ENCODE measurements around the gene SNX24.
A peak's percentile ranks its signal among the peaks of the same experiment; 100 is the strongest.
"Not testable (repeated sequence)": the region's sequence is repeated elsewhere in the genome, so short reads cannot be mapped to it uniquely, and the experiment has no call there.

SNX24 gene

DNA sequence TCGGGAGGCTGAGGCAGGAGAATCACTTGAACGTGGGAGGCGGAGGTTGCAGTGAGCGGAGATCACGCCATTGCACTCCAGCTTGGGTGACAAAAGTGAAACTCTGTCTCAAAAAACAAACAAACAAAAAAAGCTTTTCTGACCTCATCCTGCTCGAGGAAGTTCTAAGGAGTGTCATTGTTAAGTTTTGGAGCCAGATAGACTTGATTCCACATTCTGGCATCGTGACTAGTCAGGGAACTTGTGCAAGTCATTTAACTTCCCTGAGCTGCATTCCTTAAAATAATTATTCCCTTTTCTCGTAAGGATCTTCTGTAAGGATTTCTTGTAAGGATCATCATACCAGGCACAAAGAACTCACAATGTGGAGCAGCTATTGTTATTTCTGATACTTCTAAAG lies 26.2 kb downstream of the SNX24 start:
- peak; percentile 19 to 60 (median 40) for DNase-seq

DNA sequence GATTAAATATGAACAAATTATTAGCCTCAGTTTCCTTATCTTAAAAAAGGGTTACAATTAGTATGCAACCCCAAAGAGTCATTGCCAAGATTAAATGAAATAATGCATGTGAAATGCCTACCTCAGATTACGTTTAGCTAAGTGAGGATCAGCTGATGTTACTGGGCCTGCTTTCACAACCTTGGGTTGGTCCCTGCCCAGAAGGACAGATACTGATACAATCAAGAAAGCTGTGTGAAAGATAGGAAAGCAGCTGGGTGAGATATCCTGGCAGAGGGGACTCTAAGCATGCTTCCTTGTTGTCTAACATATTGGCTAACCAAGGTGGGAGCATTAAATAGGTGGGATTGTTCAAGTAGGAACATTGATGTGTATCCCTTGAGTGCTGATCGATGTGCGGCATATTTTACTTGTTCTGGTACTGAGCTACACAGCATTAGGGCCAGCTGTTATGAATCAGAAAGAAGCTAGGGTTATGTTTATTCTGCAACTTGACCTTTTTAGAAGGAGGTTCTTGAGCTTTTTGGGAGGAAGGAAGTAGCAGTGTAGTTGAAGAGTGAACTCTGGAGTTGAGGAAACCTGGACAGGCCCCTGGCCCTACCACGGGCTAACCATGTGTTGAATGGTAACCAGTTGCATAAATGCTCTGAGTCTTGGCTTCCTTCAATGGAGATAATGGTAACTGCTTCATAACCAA lies 28.9 kb downstream of the SNX24 start:
- peak in 3 of 4 experiments; percentile 33 to 41 (median 39) for DNase-seq

DNA sequence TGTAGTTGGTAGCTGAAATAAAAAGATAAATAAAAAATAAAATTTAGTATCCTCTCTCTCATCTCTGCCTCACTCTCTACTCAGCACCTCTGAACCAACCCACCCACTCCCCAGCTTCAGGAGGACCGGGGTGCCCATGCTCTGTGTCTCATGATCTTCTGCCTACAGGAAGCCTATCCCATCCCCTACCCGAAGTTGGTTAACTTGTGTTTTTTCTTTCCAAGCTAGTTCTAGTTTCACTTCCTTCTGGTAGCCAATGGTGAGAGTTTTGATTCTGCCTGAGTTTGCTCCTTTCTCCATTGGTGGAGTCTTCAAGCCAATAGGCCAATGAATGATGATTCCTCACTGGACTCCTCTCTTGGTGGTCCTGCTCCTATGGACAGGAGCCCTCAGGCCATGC lies 32.1 kb downstream of the SNX24 start:
- peak; percentile 33 to 79 (median 72) for DNase-seq

DNA sequence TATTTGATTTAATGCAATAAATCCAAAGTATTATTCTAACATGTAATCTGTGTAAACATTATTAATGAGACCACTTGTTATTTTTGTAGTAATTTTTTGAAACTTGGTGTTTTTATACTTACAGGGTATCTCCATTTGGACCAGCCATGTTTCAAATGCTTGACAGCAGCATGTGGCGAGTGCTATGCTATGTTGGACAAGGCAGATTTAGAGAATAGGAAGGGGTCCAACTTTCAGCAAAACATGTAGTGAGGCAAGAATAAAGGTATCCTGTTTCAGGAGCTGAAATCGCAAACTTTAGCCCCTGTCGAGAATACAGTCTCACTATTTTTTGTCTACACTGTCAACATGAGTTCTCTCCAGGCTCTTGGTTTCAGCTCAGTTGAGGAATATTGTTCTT lies 33.7 kb downstream of the SNX24 start:
- no peak for DNase-seq

DNA sequence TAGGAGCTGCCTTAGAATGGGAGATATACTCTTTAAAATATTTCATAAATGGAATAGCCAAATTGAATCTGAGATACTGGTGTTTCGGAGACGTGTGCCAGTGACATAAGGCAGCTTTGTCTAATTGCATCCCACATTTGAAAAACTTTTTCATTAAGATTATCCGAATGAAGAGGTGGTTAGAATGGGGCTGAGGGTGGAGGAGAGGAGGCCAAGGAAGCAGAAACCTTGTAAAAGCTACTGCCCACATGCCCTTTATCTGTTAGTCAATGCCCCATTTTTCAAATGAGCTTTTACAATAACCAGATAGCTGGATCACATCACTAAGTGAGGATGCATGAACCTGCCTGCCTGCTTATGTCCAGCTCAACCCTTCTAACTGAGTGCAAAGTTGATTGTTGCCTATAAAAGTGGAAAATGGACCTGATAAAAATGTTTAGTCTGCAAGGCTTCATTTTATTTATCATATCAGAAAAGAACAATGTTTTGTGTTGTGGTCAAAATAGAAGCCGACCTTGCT lies 34.8 kb downstream of the SNX24 start:
- DNase-seq: no peak

DNA sequence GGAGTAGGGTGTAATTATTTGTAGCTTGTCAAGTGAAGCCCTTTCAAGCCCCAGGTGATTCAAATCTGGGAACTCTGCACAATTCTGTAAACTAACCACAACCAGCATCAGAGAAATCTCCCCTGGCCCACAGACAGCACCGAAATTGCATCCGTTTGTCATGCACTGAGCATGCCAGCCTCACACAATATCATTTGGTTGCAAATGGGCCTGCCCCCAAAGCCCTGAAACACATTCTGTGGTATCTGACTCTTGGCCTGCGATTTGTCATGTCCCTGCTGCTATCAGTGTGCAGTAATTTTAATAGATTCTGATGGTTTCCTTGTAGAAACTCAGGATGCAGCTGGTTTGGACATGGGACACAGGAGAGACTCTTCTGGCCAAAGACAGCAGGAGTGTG lies 35.3 kb downstream of the SNX24 start:
- DNase-seq: no peak

DNA sequence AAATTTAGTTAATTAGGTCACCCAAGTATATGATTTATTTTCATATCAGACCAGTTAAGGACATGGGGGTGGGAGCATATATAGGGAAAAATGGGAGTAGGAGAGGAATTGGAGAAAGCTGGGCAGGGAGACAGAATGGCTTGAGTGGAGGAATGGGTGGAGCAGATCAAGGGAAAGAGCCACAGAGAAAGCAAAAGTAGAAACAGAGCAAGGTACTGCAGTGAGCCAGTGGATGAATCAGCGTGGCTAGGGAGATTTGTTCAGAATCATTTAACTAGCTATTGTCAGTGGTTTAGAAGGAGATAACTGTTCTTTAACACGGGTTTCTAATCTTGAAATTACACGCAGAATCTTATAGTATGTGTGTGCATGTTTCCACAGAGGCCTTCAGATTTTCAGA lies 37.4 kb downstream of the SNX24 start:
- no peak for DNase-seq

DNA sequence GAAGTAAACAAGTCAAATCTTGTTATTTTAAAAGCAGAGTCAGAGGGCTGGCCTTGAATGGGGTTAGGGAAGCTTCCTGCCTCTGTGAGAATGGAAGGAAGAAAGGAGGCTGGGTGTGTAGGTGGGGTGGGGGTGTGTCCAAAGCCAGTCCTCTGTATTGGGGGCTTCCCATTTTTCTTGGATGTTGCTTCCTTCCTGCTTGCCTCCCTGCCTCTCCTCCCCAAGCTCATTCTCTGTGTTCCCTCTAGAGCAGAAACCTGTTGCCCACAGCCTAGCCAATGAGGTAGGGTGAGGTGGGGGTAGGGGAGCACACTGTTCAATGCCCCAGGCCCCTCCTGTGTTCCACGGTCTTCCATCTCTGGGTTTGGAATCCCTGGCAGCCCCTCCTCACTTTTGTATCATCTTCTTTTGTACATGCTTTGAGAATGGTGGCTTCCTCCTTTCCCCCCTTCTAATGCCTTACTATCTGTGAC lies 39.7 kb downstream of the SNX24 start:
- DNase-seq: peak in 2 of 4 experiments; percentile 16 to 19

DNA sequence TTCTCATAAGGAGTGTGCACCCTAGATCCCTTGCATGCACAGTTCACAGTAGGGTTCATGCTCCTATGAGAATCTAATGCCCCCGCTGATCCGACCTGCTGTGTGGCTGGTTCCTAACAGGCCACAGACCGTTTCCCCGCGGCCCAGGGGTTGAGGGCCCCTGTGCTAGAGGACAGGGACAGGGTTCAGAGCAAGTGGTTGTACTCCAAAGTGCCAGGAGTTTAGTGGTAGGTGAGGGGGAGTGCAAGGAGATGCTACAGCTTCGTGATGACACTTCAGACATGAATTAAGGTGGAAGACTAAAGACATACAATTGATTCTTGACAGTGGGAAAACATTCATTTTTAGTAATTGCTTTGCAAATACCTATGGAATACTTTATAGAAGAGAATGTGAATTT lies 40.5 kb downstream of the SNX24 start:
- no peak for DNase-seq

DNA sequence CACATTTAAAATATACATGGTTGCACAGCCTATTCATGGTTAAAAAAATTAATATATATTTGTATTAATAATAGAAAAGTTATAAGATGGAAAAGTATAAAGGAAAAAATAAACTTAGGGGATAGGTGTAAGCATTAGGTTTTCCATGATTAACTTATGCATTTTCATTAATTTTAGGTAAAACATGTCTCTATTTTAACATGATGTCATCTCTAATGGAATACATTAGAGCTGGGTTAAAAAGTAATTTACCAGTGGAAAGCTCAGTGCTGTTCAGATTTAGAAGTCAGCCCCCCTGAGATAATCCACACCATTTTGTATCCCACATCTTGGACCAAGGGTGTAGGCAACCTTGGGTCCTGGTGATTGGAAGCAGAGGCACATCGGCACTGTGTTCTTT lies 49.7 kb downstream of the SNX24 start:
- DNase-seq: no peak

DNA sequence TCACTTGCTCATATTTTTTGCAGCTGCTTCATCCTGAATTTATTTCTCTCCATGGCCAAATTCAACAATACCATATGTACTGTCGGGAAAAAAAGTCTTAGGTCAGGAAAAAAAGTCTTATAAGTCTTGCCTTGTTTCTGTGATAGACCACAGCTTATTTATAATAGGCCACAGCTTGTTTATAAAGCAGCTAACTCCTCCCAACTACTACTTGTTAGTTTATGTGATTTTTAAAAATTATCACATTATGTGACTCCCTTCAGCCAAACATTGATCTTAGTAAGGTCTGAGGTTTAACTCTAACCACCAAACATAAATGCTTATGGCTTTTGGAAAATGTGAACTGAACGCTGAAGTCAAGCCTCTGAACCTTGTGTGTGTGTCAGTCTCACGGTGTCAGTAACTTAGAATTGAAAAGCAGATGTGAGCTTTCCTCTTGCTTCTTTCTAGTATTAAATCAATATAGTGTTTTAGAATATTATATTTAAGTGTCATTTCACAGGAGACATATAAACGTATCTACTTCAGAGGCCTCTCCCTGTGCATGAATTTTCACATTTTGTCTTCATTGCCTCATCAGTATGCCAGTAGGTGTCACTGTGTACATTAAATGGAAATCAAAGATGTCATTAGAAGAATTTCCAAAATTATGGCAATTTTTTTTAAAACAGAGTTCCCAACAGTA lies 51.3 kb downstream of the SNX24 start:
- peak in 2 of 4 experiments; percentile 11 to 45 for DNase-seq

DNA sequence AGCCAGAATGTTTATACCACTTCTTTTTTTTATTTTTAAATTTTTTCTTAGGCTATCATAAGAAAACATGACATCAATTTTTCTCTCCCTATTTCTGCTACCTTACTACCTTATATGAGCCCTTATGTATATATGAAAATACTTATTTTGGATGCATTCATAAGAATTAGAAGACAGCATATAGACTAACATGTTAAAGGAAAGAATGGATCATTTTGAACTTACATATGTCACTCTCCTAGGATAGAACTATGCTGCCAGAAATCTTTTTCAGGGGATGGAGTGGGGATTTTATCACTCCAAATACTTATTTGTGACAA lies 51.8 kb downstream of the SNX24 start:
- DNase-seq: no peak

DNA sequence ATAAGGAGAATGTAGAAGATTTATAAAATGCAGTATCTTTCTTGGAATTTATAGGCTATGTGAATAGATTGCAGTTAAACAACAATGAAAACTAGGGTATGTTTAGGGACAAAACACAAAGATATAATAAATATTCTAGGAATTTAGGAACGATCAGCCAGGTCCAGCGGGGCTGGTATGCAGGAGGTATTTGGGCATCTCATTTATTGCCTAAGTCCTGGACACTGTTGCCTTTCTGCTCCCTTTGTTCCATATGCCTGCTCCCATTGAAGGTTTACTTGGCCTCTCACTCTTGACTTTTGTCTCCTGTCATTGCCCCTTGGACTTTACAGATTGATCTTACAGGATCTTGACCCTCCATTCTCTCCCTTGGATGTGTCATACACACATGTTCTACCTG lies 55.9 kb downstream of the SNX24 start:
- DNase-seq: no peak

DNA sequence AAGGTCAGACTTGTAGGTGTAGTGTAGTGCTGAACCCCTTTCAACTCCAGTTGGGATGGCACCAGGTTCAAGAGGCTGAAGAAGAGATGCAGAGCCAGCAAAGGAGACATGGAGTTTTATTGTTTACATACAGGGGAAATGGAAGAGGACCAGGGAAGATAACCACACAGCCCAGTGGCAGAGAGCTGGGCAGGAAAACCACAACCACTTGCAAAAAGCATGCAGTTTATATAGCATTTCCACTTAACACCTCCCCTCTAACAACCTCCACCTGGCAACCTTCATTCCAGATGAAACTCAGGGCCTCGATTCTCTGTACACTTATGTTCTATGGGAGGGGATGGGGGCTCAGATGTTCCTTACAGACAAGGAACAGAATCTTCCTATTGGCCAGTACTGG lies 56.9 kb downstream of the SNX24 start:
- no peak for DNase-seq

DNA sequence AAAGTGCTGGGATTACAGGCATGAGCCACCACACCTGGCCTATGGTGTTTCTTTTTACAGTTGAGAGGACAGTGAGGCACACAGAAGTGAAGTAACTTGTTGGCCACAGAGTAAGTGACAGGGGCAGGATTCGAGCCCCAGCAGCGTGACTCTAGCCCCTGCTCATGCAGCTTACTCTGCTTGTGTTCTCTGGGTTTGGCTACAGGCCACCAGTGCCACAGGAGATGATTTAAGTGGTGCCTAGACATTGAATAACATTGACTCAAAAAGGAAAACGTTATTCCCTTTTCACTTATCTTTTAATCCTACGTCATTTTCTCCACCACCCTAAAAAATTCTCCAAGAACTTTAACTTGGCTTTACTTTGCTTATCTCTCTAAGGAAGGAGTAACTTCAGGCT lies 61.4 kb downstream of the SNX24 start:
- DNase-seq: no peak

DNA sequence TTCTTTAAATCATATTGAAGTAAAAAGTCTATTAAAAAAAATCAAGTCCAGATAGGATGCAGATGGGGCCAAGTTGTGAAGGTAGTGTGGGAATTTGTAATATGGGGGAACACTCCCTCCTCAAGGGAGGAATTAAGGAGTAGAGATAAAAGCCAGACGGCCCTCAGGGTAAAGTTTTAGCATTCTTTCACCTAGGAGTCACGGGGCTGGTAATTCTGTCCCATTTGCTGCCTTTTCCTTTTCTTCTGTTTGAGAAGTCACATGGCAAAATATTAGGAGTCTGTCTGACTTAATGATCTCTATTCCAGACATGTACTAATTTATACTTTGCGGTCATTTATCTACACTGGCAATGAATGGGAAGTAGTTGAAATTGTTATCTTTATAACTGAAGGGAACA lies 61.9 kb downstream of the SNX24 start:
- DNase-seq: no peak

DNA sequence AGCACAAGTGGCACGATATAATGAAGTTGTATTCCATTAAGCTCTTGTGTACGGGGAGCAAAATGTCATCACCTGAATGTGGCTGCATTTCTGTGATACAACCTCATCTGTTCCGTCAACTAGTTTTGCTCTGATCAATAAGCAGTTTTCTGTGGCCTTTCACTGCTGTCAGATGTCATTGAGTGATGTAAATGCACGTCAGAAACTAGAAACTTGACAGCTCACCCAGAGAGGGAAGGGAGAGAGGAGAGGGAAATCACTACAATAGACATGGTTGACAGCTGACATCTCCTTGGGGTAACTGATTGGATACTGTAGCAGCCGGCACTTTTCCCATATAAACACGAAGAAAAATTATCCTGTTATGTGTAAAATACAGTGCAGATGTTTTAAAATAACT lies 62.7 kb downstream of the SNX24 start:
- no peak for DNase-seq

DNA sequence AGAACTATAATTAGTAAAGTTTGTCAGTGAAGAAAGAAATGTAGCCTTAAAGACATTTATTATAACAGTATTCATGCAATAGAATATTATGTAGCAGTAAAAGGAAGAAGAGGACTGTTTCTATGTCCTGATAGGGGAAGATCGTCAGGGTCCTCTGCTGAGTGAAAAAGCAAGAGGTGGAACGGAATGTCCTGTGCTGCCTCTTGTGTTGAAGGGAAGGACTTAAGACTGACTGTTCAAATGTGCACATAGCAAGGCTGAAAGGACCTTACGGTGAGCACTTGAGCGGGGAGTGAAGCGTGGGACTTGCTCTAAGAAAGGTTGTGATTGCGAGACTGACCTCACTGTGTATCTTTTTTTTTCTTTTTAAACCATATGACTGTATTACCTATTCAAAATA lies 63.2 kb downstream of the SNX24 start:
- DNase-seq: no peak

DNA sequence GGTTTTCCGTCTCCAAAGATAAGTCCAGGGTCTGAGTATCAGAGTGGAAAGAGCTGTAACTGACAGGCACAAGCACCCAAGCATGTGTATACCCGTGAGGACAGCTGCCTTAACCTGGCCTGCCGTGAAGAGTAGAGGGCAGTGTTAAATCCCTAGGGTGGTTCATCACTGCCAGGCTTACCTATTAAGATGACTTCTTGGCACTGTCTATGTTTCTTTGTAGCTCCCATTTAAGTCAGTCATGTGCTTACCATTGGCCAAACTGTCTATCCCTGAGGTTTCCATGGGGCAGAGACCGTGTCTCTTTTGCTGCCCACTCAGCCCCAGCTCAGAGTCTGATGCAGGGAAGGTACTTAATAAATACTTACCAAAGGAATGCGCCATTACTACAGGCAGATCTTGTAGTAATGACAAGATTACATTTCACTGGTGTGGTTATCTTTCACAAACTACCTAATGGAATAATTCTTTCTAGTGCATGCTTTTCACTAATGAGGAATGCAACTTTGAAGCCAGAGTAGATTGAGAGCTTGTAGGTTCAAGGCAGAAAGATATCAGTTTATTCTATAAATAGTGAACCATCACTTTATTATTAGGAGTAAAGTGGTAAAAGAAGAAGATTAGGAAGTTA lies 64.2 kb downstream of the SNX24 start:
- no peak for DNase-seq

DNA sequence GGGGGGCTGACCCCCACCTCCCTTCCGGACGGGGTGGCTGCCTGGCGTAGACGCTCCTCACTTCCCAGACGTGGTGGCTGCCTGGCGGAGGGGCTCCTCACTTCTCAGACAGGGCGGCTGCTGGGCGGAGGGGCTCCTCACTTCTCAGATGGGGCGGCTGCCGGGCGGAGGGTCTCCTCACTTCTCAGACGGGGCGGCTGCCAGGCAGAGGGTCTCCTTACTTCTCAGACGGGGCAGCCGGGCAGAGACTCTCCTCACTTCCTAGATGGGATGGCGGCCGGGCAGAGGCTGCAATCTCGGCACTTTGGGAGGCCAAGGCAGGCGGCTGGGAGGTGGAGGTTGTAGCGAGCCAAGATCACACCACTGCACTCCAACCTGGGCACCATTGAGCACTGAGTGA lies 68.0 kb downstream of the SNX24 start:
- DNase-seq: not testable (repeated sequence)

DNA sequence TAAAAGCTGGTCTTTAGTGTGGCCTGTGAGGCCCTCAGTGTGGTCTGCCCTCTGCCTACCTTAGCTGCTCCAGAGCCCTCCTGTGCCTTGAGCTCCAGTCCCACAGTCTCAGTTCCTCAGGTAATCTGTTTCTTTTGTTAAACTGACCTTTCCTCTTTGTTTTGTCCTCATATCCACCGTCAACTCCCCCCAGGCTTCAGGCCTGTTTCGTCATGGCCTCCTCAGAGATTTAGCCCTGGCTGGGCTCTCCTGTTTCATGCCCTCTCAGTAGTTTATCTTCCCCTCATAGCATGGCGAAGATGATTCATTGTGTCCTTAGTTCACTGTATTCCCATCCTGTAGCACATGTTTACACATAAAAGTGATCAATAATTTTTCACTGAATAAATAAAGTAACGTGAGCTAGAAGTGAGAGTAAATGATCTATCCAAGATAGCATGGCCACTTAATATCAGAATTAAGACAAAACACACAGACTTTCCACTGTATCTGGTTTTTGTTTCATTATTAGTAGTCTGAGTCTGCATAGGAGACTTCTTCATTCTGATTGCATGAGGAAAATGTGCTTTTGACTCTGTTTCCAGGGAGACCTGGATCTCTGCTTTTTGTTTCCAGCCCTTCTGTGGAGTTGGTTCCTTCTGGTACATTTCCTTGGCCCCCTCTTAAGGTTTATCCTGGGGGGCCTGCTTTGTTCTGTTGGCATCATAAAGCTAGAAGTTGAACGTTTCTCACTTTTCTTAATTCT lies 70.5 kb downstream of the SNX24 start:
- DNase-seq: no peak

DNA sequence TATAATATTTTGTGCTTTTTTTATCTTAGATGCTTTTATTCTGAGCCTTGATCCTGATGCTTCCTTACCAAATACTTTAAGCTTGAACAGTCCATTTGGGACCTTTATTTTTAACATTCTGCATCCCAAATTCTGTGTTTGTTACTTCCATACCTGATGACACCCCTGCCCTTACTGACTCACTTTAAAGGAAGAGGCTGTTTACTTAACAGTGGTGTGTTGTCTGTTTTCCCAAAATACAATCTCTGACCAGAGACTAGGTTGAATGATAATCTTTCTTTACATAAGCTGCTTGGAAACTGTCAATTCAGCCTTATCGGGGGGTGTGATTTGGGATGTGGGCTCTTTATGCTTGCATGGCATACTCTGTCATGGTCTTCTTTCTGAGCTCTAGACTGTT lies 71.1 kb downstream of the SNX24 start:
- DNase-seq: no peak

DNA sequence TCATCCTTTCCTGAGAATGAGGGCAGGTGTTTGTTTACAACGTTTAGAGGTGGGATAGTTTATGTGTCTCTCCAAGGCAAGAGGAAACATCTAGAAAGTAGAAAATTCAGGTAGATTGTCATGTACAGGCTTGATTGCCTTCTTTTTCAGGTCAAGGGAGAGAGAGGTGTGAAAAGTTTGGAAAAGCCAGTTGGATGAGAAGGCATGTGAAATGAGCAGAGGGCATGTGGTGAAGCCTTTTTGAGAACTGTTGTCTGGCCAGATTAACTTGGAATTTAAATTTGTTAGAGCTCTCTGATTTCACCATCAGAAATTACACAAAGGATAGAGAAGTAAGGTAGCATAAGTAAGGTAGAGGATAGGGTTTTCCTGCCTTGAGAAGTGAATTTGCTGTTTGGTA lies 74.6 kb downstream of the SNX24 start:
- DNase-seq: no peak

Data from suppressor macrophage (primary cell).